GM12892 (cell line): ENCODE results near the gene SUGCT.

Experiments
- POLR2A ChIP-seq: IDR thresholded peaks from 2 replicates; pipeline ENCODE4 v1.6.1; 2011; ENCODE audit warnings: low read depth, low read length, control low read depth
- POLR2AphosphoS5 ChIP-seq: IDR thresholded peaks from 2 replicates; pipeline ENCODE4 v1.6.1; 2011; ENCODE audit warnings: low read depth, low read length, control low read depth
- TAF1 ChIP-seq: IDR thresholded peaks from 2 replicates; pipeline ENCODE4 v1.6.1; 2011; ENCODE audit warnings: low read depth, mild to moderate bottlenecking, control low read depth, low read length, borderline replicate concordance

DNA sequence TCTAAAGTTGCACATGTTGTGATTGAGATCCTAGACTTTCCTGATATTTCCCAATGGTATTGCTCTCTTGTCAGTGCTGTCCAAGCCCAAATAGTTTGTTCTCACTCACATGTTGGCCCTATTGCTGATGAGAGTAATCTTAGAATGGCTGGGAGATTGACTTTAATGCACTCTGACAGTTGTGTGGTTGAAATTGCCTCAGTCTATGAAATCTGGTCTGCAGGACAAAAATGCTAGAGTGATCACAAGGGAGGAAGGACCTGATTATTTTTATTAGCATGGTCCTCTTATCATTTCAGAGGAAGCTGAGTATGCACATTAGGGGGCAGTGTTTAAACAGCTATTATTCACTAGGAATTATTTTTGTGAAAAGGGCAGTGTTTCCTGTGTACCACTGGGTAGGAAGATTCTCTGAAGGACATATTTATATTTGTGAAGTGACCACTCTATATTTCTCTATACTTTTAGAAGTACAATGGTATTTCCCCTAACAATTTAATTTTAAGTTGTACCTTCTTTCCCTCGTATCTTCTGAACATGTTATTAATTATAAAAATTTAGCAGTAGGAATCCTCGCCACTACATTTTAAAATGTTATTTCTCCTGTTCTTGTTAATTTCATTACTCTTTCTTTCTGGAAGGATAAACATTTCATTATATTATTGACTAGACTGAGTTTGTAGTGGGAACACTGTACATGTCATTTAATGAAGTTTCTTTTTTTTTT, 64.4 kb downstream of the SUGCT start:
- no peak for TF ChIP-seq POLR2A
- no peak for TF ChIP-seq POLR2AphosphoS5
- no peak for TF ChIP-seq TAF1
